Cardiac fibroblast (primary cell): ENCODE measurements around the gene MYH10.

ENCODE experiments used
- DNase-seq, 2 donors: peaks; one replicate each; pipeline versions ENCODE4 v3.0.0 to v3.0.0-alpha.2; 2010; ENCODE audit warnings: low read depth in 2 of 2
- H3K4me3 ChIP-seq, 2 donors: replicated peaks in 1 of 2; 1 replicate in 1 of 2; 2 replicates in 1 of 2; pipeline ENCODE4 v1.5.1; 2011; ENCODE audit warnings: low read depth in 2 of 2, low read length in 2 of 2, mild to moderate bottlenecking in 2 of 2, moderate library complexity in 1 of 2
- TF ChIP-seq, protein P1 (sequence below): IDR thresholded peaks from one replicate; pipeline ENCODE4 v1.5.1; 2011; ENCODE audit warnings: low read depth, mild to moderate bottlenecking, low read length, inconsistent platforms

Gene MYH10

GRCh38 chr17:8585911-8586310 is 44.6 kb downstream of the MYH10 start:
- TF ChIP-seq, protein P1, sequence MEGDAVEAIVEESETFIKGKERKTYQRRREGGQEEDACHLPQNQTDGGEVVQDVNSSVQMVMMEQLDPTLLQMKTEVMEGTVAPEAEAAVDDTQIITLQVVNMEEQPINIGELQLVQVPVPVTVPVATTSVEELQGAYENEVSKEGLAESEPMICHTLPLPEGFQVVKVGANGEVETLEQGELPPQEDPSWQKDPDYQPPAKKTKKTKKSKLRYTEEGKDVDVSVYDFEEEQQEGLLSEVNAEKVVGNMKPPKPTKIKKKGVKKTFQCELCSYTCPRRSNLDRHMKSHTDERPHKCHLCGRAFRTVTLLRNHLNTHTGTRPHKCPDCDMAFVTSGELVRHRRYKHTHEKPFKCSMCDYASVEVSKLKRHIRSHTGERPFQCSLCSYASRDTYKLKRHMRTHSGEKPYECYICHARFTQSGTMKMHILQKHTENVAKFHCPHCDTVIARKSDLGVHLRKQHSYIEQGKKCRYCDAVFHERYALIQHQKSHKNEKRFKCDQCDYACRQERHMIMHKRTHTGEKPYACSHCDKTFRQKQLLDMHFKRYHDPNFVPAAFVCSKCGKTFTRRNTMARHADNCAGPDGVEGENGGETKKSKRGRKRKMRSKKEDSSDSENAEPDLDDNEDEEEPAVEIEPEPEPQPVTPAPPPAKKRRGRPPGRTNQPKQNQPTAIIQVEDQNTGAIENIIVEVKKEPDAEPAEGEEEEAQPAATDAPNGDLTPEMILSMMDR: no peak
- no peak for DNase-seq
- no peak overlapping the region for H3K4me3 ChIP-seq

DNA sequence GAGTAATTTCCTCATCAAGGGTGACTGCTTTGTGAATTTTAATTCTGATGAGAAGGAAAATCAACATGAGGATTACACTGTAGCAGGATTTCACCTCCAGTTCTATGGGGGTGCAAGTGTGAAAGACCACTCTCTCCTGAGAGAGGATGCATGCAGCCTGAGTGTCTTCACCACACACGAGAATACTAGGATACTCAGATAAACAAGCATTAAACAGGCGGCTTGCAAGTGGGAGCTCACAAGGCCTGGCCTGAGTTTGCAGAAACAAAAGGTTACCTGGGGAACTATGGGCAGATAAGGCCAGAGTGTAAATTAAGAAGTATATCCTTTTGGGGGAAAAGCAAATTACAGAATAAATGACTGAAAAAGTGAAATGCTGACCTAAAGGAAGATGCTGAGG is 46.6 kb downstream of the MYH10 start:
- TF ChIP-seq, protein P1: no peak
- no peak for DNase-seq

DNA sequence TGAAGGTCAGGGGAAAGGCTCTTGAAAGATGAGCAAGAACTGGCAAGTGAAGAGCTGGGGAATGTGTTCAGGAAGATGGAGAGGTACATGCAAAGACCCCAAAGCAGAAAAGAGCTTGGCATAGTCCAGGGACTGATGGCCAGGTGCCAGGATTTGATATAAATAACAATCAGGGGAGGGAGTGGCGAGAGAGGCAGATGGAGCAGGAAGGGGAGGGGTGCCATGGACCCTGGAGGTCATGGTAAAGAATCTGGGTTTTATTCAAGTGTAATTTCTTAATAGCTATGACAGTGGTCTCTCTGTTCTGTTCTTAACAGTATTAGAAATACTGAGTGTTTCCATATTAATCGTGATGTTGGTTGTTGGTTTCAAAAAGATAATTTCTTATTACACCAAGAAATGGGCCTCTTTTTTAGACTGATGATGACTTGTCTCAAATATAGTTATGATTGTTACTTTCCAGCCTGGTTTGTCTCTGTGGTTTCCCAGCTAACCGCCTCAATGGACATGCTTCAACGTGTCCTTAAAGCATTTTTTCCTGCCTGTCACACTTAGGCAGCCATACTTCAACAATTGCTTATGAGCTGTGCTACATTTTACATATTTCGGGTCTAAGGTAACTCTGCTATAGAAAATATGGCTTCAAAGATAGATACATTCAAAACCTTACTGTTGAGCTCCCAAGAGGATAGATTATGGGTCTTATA is 49.4 kb downstream of the MYH10 start:
- no peak overlapping the region for H3K4me3 ChIP-seq
- no peak for DNase-seq
- TF ChIP-seq, protein P1: no peak

More for the DNA sequence above, 46.6 kb downstream of the MYH10 start:
- H3K4me3 ChIP-seq: no peak overlapping the region

- TF ChIP-seq, protein P1: no peak
- no peak overlapping the region for H3K4me3 ChIP-seq
- DNase-seq: no peak
Measured at GRCh38 chr17:8577868-8578267, 52.7 kb downstream of the MYH10 start.

DNA sequence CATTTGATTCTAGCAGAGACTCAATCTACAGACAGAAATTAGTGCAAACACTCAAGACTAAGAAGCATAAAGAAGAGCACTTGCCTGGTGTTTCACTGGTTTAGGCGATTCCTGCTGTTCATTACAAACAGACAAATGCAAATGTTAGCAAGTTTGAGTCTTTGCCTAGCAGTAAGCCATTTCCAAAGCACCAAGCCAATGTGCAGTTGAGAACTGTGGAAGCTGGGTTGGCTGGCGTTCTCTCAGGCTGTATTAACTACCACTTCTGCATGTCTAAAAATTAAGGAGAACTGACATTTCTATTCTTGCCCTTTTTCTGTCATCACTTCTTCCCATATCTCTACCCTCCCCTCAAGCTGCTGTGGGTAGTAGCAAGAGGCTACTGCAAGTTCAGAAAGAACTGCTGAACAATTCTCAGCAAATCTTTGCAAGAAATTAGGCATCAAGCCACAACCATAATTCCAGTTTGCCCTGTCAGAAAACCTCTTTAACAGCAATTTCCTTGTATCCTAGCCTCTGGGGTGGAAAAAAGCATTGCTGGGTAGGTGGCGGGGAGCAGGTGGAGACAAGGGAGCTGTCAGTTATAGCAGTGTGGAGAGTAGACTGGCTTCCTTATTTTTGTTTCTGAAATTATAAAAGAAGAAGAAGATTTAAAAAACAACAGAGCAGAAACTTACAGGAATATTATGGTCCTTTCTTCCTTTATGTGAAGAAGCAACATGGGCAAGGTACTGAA is 53.8 kb downstream of the MYH10 start:
- TF ChIP-seq, protein P1: no peak
- no peak overlapping the region for H3K4me3 ChIP-seq
- no peak for DNase-seq

DNA sequence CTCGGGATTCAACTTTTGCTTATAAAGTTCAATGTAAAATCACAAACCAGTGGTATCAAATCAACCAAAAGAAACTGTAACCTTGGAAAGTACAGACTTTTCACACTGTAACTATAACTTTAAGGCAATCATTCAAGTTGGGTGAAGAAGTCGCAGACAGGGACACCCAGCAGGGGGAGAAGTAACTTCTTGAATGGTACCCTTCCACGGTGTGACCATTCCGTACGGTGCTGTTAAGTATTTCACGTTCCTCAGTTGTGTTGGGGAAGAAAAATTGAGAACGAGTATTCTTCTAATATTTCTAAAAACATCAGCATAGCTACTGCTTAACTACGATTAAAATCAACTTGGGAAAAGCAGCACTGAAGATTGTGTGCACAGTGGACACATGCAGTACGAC is 55.8 kb downstream of the MYH10 start:
- no peak overlapping the region for H3K4me3 ChIP-seq
- TF ChIP-seq, protein P1: peak; percentile 25
- peak; percentile 42 to 43 for DNase-seq
